Measurements from ENCODE around the gene SPPL2B.

- TF ChIP-seq CTCF (IDR thresholded peaks at IDR 0.05) (no peak), POLR2A (IDR thresholded peaks at IDR 0.05) (no peak)
These were observed 15.0 kb downstream of the SPPL2B start for GRCh38 chr19:2343289-2343982.

All from ovary (tissue), 3 donors.